ENCODE results near the gene LRCH1. TPM values are rescaled to one million over a fixed set of nuclear protein-coding genes. Genes with fewer than 3 reads are reported as not detected.

The LRCH1 gene
- total RNA-seq, 4 donors from 2014 or later, result 5.2 to 30.7 (median 17.1) TPM

DNA sequence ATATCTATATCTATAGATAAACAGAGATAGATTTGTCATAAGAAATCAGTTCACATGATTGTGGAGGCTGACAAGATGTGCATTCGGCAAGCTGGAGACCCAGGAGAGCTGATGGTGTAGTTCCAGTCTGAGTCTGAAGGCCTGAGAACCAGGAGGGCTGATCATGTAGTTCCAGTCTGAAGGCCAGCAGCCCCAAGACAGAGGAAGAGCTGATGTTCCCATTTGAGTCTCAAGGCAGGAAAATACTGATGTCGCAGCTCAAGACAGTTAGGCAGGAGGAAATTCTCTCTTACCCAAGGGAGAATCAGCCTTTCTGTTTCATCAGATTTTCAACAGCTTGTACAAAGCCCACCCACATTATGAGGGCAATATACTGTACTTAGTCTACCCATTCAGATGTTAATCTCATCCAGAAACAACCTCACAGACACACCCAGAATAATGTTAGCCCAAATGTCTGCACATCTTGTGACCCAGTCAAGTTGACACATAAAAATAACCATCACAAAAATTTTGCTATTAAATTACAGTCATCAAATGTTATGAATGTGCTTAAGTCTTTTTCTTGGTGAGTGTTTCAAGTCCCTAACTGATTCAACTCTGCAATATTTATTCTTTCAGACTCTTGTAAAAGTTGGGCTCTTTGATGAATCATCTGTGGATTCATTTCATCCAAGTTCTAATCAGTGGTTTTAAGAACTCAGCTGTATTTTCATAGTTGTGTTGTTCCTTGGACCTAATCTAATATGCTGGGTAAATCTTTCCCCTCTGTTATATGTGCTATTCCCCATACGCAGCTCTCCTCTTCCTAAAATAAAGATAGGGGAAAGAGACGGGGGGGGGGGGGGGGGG, 22.7 kb upstream of the LRCH1 start:
- no peak overlapping the region for H3K27ac ChIP-seq
- no peak for DNase-seq
- TF ChIP-seq, protein P1, sequence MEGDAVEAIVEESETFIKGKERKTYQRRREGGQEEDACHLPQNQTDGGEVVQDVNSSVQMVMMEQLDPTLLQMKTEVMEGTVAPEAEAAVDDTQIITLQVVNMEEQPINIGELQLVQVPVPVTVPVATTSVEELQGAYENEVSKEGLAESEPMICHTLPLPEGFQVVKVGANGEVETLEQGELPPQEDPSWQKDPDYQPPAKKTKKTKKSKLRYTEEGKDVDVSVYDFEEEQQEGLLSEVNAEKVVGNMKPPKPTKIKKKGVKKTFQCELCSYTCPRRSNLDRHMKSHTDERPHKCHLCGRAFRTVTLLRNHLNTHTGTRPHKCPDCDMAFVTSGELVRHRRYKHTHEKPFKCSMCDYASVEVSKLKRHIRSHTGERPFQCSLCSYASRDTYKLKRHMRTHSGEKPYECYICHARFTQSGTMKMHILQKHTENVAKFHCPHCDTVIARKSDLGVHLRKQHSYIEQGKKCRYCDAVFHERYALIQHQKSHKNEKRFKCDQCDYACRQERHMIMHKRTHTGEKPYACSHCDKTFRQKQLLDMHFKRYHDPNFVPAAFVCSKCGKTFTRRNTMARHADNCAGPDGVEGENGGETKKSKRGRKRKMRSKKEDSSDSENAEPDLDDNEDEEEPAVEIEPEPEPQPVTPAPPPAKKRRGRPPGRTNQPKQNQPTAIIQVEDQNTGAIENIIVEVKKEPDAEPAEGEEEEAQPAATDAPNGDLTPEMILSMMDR (IDR thresholded peaks at IDR 0.05), result no peak
- TF ChIP-seq POLR2A (IDR thresholded peaks at IDR 0.05), result no peak
- no peak for TF ChIP-seq EP300 (IDR thresholded peaks at IDR 0.05; ENCODE audit: low read depth)
- TF ChIP-seq POLR2AphosphoS5 (IDR thresholded peaks at IDR 0.05), result no peak
- in situ Hi-C loops (cut with MboI; ENCODE audit: low pct_ligation_motif_present in 1 of 4, low pct_unique_long_range_greater_than_20kb in 1 of 4, low sequenced_read_pairs in 3 of 4), result no loop called here
- H3K4me1 ChIP-seq, result peaks cover 0 to 6% (median 1%) of the 10 kb centered on the region in 4 donors
- intact Hi-C loops (cut with DNase I; ENCODE audit: low total_unique reads), result no loop called here
- no peaks in the 10 kb centered on the region for H3K27me3 ChIP-seq
- no peak overlapping the region for H3K4me3 ChIP-seq
- H3K36me3 ChIP-seq, result no peaks in the 10 kb centered on the region
- no peaks in the 10 kb centered on the region for H3K9me3 ChIP-seq
- WGBS, 2 donors (ENCODE audit: low coverage in 1 of 2), result 40 to 54% methylated on average over 3 to 4 of the region's 4 CpGs

DNA sequence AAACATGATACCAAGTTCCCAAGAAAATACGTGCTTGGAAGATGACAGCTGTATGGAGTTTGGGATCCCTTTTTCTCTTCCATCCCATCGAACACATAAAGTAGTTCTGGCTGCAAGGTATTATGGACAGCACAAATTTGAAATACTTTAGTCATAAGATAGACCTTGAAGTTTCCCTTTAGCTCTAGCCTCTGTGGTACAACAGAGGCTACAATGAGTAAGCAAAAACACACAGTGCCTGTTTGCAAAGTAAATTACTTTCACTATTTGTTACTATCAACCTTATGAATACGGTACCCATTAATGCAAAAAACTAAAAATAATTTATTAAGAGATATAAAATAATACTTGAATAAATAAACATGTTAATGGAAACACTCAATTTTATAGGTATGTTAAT, 21.0 kb upstream of the LRCH1 start:
- intact Hi-C loops (cut with DNase I; ENCODE audit: low total_unique reads) (no loop called here), in situ Hi-C loops (cut with MboI; ENCODE audit: low pct_ligation_motif_present in 1 of 4, low pct_unique_long_range_greater_than_20kb in 1 of 4, low sequenced_read_pairs in 3 of 4) (no loop called here)
- TF ChIP-seq EP300 (IDR thresholded peaks at IDR 0.05; ENCODE audit: low read depth) (no peak), POLR2A (IDR thresholded peaks at IDR 0.05) (no peak), POLR2AphosphoS5 (IDR thresholded peaks at IDR 0.05) (no peak)
- TF ChIP-seq, protein P1 (IDR thresholded peaks at IDR 0.05), result no peak
- no peak overlapping the region for H3K4me3 ChIP-seq
- WGBS, 2 donors (ENCODE audit: low coverage in 1 of 2), result 71 to 79% methylated on average over 3 of the region's 3 CpGs
- H3K4me1 ChIP-seq, result peaks cover 0 to 6% (median 1%) of the 10 kb centered on the region in 4 donors
- no peak overlapping the region for H3K27ac ChIP-seq
- H3K27me3 ChIP-seq, result no peaks in the 10 kb centered on the region
- no peak for DNase-seq
- H3K36me3 ChIP-seq, result no peaks in the 10 kb centered on the region
- no peaks in the 10 kb centered on the region for H3K9me3 ChIP-seq

GRCh38 chr13:46535002-46535401, 18.0 kb upstream of the LRCH1 start:
- no peak overlapping the region for H3K27ac ChIP-seq
- no peak for DNase-seq
- TF ChIP-seq, protein P1 (IDR thresholded peaks at IDR 0.05), result no peak
- TF ChIP-seq EP300 (IDR thresholded peaks at IDR 0.05; ENCODE audit: low read depth) (no peak), POLR2AphosphoS5 (IDR thresholded peaks at IDR 0.05) (no peak), POLR2A (IDR thresholded peaks at IDR 0.05) (no peak)
- intact Hi-C loops (cut with DNase I; ENCODE audit: low total_unique reads), result no loop called here
- WGBS, 2 donors (ENCODE audit: low coverage in 1 of 2), result 93 to 100% methylated on average over 2 to 4 of the region's 4 CpGs
- no peaks in the 10 kb centered on the region for H3K36me3 ChIP-seq
- in situ Hi-C loops (cut with MboI; ENCODE audit: low pct_ligation_motif_present in 1 of 4, low pct_unique_long_range_greater_than_20kb in 1 of 4, low sequenced_read_pairs in 3 of 4), result no loop called here
- H3K9me3 ChIP-seq, result no peaks in the 10 kb centered on the region
- H3K4me1 ChIP-seq, result peaks cover 0 to 6% (median 1%) of the 10 kb centered on the region in 4 donors
- no peak overlapping the region for H3K4me3 ChIP-seq
- no peaks in the 10 kb centered on the region for H3K27me3 ChIP-seq

DNA sequence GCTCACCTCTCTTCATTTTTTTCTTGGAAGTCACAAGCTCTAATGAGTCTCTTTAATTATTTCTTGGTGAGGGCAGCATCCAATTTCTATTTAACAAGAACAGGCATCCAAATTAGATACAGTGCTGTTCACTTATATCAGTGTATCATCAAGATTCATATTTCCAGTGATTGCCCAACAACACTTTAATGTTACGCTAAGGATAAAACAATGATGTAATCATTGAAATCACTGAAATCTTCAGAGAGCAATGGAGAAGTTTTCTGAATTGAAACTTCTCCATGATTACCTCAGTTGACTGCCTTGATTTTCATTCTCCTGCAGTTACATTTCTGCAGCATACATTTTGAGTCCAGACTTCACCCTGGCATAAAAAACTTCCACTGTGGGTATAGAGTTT, 17.1 kb upstream of the LRCH1 start:
- no peak overlapping the region for H3K4me3 ChIP-seq

More for the DNA sequence above, 17.1 kb upstream of the LRCH1 start:
- TF ChIP-seq POLR2AphosphoS5 (IDR thresholded peaks at IDR 0.05), result no peak
- no peak for TF ChIP-seq EP300 (IDR thresholded peaks at IDR 0.05; ENCODE audit: low read depth)
- TF ChIP-seq, protein P1 (IDR thresholded peaks at IDR 0.05), result no peak
- TF ChIP-seq POLR2A (IDR thresholded peaks at IDR 0.05), result no peak
- DNase-seq, result no peak
- 82 to 91% methylated on average over 1 of the region's 1 CpG for WGBS, 2 donors (ENCODE audit: low coverage in 1 of 2)
- Histone ChIP-seq H3K9me3 (no peaks in the 10 kb centered on the region), H3K27ac (no peak overlapping the region), H3K36me3 (no peaks in the 10 kb centered on the region), H3K4me1 (peaks cover 0 to 6% (median 1%) of the 10 kb centered on the region in 4 donors), H3K27me3 (no peaks in the 10 kb centered on the region)
- in situ Hi-C loops (cut with MboI; ENCODE audit: low pct_ligation_motif_present in 1 of 4, low pct_unique_long_range_greater_than_20kb in 1 of 4, low sequenced_read_pairs in 3 of 4), result no loop called here
- intact Hi-C loops (cut with DNase I; ENCODE audit: low total_unique reads), result no loop called here

All from transverse colon (tissue), 4 donors.